HG03139 (cell line): ENCODE results near the gene NDUFS2.
"Not testable (repeated sequence)": the region's sequence is repeated elsewhere in the genome, so short reads cannot be mapped to it uniquely, and the experiment has no call there.

Experiments used
- ATAC-seq: cut with Tn5 transposase; IDR thresholded peaks from one replicate; pipeline ENCODE4 v1.9.1; 2021; ENCODE audit not compliant: unreplicated experiment

NDUFS2 gene

DNA sequence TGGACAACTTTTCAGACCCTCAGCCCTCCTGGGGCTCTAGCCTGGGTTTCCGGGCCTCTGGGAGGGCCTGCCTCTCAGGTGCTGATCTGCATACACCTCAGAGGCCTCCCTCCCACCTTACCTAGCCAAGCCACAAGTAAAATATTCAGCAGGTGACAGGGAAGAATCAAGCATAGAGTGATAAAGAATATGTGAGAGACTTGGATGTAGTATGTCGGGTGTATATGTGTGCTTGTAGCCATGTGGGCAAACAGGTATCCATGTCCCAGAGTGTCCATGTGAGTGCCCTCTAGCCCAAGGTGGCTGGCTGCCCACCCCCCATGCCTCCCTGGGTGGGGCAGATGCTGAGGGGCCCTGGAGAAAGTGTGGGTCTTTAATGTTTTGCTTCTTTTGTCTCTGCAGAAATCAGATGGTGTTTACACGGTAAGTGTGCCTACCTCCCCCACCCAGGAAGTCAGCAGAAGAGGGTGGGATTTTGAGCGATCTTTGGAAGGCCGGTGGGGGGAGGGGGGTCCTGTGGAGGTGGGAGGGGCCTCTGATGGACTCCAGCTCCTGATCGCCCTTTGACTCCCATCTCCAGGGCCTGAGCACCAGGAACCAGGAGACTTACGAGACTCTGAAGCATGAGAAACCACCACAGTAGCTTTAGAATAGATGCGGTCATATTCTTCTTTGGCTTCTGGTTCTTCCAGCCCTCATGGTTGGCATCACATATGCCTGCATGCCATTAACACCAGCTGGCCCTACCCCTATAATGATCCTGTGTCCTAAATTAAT is 16.3 kb downstream of the NDUFS2 start:
- no peak for ATAC-seq

DNA sequence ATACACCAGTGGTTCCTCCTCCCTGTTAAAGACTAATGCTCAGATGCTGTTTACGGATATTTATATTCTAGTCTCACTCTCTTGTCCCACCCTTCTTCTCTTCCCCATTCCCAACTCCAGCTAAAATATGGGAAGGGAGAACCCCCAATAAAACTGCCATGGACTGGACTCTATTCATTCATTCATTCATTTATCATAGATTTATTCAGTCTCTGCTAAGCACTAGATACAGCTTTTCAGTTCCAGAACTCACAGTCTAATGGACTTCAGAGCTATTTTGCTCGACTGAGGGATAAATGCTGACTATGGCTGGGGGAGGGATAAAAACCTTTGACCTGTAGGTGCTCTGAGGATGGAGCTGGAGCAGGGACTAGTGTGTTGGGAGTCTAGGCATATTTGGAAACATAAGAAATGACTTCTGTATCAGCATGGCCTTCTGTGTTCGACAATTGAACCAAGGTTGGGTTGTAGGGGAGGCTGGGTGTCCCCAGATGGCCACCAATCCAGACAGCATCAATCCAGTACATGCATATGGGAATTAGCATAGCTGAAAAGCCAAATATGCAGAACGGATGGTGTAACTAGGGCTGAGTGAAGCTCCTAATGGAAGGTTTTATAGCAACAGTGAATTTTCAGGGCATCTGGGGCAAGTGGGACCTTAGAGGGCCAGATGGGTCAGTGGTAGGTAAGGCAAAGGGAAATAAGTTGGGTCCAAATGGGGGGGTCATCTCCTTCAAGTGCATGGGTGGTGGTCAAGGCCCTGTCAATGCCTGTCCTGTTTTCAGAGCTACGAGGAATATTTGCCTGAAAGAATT is 17.1 kb downstream of the NDUFS2 start:
- ATAC-seq, result no peak

DNA sequence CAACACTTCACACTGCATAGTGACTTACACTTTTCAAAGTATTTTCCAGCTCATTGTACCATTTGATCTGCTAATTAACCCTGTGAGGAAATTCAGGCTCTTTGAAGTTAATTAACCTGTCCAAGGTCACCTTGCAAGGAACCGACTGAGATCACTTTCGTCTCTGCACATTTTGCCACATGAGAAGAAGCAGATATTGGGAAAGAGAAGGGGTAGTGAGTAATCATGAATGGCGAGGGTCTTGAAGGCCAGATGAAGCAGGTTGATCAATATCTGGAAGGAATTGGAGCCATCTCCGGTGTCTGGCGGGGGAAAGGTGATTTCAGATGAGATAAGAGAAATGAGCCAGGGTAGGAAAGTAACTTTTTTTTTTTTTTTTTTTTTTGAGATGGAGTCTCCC is 17.8 kb downstream of the NDUFS2 start:
- ATAC-seq, result no peak

DNA sequence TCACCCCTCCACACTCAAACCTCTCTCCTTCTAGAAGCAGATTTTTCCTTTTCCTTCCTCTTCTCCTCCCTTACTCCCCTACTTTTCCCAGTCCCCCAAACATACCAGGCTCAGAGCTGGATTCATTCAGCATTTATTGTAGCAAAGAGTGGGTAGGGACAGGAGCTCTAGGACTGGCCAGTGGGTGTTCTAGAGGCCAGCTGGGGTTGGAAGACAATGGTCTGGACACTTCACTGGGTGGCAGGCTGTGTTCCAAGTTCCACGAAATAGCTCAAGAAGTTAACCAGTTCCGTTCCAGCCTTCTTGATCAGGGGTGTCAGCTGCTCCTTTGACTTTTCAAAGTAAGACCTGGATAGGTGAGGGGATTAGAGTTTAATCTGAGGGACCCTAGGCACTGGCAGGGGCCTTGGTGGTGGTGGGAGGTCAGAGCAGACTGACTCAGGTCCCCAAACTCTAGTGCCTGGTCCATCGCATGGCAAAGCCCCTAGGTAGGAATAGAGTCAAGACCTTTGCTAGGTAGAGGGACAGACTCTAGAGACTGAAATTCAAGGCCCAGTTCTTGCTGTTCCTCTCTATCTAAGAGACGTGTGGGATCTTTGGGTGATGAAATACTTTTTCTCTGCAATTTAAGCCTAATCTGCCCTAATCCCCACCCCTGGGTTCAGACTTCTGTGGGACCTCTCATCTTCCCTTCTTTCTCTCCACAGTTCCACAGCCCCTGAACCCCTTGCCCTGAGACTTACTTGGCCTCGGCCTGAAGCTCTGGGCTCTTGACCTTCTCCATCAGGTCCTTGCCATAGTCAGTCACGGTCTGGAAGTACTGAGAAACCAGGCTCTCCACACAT is 20.2 kb downstream of the NDUFS2 start:
- no peak for ATAC-seq

DNA sequence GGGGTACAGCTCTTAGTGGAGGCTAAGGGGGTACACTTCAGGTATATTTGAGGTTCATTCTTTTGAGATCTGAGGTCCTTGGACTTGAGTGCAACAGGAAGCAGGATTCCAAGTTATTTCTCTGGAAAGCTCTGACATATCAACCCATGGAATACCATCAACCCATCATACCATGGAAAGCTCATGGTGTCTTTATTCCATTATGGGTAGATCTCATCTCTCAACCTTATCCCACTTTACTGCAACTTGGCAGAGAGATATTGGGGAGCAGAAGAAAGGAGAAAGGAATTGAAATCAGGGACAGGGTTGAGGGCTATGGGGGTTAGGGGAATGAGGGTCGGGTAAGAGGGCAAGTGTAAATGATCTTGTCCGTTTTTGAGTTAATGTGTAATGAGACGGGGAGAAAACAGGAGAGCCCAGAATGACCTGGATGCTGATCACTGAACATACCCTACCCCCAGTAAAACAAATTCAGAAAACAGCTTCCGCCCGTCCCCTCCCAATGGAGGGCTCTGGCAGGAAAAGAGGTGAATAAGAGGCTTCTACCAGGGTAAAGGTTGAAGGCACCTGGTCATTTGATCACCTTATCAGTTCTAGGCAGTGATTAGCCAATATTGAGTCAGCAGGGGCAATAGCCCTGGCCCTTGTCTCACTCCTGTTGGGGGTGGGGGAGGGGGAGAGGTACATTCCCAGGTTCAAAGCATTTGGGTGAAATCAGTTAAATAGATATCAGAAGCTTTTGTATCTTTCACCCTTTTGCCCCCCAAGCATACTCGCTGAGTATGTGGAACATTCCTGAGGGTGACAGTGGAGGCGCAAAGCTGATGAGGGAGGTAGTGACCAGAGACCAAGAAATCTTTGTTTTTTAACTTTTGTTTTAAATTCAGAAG is 21.9 kb downstream of the NDUFS2 start:
- no peak for ATAC-seq

DNA sequence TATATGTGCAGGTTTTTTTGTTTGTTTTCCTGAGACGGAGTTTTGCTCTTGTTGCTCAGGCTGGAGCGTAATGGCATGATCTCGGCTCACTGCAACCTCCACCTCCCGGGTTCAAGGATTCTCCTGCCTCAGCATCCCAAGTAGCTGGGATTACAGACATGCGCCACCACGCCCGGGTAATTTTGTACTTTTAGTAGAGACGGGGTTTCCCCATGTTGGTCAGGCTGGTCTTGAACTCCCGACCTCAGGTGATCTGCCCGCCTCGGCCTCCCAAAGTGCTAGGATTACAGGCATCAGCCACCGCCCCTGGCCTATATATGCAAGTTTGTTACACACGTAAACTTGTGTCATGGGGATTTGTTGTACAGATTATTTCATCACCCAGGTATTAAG is 22.5 kb downstream of the NDUFS2 start:
- ATAC-seq, result not testable (repeated sequence)

DNA sequence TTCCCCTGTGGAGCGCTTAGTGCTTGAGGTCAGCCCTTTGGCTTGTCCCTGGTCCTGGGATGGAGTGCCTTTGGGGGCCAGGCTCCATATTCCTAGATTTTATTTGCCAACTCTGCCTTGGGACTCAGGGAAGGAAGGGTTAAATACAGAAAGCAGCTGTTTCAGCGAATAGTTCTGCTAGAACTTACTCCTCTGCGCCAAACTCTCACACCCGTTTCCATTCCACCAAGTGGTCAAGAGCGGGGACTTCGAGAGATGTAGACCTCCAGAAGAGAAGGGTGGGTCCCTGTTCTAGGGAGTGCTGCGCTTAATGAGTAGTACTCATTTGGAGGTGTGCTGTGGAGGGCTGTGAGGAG is 23.0 kb downstream of the NDUFS2 start:
- ATAC-seq, result no peak

DNA sequence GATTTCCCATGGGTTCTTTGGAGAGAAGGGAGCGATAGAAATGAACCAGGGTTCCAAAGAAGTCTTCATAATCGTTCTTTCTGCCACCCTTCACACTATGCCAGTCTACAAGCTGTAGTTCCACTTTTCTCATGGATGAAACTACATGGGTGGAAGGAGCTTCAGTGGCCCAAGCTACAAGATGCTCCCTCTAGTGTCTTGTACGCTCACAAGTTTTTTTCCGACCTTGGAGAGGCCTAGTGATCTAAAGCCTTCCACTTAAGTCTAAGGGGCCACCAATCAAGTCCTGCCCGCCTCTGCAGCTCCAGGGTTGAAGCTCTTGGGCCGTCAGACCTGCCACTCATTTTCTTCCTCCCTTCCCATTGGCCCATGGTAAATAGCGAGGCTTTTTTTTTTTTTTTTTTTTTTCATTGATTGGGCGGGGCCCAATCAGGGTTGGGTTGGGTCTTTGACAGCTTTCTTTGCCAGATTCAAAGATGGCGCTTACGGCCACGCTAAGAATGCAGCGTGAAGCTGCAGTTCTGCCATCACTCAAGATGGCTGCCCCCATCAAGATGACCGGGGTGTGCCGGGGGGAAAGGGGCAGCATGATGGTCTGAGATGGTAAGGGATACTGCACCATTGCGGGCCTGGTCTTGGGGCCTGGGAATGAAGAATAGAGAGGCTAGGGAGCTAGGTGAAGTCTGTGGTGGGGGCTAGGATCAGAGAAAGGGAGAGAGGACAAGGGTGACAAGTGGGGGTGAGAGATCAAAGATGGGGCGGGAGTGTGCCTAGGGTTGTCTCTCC is 23.6 kb downstream of the NDUFS2 start, which contains the start of gene TOMM40L:
TSS of gene TOMM40L (plus strand) at position 527 of the 786 bp plus-strand sequence. CDS start 430 bp downstream, outside the sequence.
- ATAC-seq, result peak; percentile 79

DNA sequence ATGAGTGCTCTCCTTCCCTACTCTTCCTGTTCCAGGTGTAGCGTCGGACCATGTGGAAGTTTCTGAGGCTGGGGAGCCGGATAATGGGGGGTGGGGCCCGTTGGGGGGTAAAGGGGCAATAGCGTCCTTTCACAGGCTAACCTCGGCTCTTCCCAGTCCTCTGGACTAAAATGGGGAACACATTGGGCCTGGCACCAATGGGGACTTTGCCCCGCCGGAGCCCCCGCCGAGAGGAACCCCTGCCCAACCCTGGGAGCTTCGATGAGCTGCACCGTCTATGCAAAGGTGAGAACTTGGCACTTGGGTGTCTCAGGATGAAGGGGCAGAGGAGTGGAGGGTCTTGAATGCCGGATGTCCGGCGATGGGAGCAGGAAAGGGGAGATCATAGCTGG is 24.1 kb downstream of the NDUFS2 start:
- ATAC-seq, result no peak

DNA sequence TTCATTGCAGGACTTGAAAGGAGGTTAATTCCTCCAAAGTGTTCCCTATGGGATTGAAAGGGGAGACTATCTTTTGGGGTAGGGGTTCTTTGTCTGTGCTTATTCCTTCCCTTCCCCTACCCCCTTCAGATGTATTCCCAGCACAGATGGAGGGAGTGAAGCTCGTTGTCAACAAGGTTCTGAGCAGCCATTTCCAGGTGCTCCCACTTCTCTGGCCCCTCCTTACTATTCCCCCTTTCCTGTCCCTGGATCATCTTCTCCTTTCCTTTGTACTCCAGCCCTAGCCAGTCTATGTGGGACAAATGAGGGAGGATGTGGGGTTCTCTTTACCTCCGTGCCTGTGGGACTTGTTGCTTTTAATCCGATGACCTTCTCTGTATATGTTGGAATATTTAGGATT is 24.6 kb downstream of the NDUFS2 start:
- ATAC-seq, result no peak

DNA sequence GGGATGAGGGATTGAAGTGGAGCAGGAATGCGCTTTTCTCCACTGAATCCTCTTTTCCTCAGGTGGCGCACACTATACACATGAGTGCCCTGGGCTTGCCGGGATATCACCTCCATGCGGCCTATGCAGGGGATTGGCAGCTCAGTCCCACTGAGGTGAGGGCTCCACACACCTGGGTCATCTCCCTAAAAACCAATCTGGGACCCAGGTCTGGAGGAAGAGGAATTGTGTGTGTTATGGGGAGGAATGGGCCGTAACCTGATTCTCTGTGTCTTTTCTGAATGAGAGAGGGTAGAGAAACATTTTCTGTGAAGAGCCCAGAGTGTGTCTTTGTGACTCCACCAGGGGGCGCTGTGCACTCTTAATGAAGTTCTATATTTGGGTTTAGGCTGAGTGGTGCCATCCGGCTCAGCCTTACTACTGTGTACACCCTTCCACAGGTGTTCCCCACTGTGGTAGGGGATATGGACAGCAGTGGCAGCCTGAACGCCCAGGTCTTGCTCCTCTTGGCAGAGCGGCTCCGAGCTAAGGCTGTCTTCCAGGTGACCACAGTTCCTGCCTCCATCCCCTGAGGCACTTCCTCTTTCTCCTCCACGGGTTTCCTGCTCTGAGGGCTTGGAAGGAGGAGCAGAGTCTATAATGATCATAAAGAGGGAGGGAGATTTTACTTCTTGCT is 25.2 kb downstream of the NDUFS2 start:
- peak; percentile 38 for ATAC-seq

DNA sequence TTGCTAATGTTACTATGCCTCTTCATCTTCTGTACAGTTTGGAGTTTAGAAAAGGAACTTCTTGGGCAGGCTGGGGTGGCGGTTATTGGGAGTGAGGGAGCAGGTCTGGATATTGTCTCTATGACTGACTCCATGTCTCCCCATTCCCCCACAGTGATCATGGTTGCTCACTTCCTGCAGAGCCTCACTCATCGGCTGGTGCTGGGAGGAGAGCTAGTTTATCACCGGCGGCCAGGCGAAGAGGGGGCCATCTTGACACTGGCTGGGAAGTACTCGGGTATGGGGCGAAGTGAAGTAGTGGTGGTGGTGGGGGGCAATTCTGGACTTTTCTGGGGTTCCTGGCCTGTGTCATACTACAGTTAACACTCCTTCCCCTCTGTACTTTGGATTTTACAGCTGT is 25.9 kb downstream of the NDUFS2 start:
- no peak for ATAC-seq

DNA sequence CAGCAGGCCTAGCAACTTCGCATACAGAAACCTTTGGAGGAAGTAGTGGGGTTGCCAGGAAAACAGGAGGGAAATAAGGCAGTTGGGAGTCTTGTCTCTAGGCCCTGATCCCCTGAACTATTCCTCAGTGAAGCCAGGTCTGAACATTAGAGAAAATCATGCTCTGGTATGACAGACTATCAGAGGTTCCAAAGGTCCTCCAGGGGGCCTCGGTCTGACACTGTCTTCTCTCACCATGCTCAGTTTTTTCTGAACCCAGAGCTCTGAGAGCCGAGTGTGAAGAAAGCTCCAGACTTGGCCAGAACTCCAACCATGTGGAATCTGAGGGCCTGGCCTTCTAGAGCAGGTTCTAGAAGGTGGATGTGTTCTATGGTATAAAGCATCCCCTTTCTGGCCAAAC is 27.7 kb downstream of the NDUFS2 start:
- ATAC-seq, result no peak

DNA sequence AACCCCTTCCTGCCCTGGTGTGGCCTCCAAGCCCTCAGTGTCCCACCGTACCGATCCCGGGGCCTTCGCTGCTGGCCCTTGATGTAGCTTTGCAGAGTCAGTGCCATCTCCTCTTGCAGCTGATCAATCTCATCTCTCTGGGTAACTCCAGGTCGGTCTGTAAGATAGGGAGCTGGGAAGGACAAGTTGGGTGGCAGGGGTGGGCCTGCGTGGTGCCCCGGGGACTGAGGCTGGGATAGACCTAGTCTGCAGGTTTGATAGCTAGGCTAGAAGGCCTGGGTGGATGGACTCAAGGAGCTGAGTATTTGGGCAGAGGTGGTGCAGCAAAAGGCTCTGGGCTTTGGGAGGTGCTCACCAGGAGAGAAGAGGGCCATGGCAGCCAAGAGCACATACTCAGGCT is 28.6 kb downstream of the NDUFS2 start:
- ATAC-seq, result no peak

DNA sequence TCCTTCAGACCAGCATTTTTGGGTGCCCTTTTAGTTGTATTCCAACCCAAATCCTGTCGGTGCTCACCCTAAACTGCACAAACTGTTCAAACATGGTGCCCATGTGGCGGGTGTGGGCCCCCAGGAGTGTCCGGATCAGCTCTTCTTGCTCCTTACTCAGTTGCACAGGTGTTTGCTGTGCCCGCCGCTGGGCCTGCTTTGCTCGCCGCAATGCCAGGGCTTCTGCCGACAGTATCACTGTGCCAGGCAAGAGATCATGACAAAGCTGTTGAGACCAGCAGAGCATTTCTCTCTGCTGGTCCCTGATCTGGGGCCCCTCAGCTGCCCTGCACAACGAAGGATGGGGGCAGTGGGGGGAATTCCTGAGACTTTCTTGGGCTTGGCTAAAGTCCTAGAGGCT is 30.9 kb downstream of the NDUFS2 start:
- ATAC-seq, result no peak

DNA sequence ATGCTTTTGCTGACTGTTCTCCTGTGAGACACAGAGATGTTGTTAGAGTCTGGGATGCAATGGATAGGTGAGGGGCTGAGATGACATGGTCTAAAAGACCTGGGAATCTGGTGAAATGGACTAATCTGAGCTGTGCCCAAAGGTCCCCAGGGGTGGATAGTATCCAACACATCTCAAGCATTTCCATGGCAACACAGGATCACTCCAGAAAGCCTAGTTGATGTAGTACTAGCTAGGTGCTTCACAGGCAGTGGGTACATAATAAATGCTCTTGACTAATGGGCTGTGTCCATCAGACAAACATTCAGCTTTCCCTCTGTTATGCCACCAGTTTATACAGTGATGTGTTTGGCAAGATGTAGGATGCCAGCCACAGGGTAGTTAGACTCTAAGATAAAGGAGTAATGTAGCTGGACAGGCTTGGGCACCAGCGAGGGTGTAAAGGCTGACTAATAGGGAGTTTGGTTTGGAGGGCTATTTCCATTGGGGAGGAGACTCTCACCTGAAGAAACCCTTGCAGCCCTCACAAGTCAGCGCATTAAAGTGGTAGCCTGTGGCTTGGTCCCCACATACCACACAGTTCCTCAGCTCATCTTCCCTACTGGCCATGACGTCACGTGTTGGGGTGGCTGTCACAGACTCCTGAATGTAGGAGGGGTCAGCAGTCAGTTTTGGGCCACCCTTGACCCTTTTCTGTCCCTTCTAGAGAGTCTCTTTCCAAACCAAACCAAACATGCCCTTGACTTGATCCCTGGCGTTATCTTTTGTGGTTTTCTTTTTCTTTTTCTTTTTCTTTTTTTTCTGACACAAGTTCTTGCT is 34.0 kb downstream of the NDUFS2 start:
- no peak for ATAC-seq

DNA sequence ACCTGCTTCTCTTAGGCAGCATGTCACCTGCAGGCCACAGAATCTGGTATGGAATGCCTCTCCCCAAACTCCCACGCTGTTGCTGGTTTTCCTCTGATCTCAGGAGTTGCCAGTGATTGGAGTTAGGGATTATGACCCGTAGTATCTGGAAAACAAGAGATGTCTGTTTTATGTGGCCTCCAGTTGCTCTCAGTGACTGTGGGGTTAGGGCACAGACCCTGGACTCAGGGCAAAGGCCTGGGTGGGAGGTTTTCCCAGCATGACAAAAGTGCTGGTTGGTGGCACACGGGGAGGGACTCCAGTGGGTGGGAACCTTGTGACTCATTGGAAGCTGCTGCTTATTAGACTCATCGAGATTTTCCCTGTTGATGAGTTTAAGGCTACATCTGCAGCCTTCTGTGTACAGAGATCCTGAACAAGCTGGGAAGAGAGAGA is 35.9 kb downstream of the NDUFS2 start, which contains the start of gene NR1I3:
TSS of gene NR1I3 (minus strand) at position 165 of the 435 bp plus-strand sequence. CDS start 1,638 bp downstream, outside the sequence.
- no peak for ATAC-seq

DNA sequence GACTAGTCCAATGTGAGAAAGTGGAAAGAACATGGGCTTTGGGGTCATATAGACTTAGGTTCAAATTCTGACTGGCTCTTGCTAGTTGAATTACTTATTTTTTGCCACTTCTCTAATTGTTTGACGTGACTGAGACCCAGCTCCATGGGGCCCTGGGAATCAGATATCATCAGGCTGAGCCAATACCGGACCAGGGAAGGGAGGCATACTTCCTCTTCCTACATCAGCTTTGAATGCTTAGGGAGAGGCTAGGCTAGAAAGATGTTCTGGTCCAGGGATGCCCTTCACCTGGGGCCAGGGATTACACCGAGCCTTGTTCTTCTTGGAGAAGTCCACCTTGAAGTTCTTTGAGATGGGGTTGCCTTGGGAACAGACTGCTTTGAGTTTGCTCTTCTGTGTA is 39.5 kb downstream of the NDUFS2 start:
- ATAC-seq, result no peak
